Measurements from ENCODE around the gene DNAH8.

The DNAH8 gene

DNA sequence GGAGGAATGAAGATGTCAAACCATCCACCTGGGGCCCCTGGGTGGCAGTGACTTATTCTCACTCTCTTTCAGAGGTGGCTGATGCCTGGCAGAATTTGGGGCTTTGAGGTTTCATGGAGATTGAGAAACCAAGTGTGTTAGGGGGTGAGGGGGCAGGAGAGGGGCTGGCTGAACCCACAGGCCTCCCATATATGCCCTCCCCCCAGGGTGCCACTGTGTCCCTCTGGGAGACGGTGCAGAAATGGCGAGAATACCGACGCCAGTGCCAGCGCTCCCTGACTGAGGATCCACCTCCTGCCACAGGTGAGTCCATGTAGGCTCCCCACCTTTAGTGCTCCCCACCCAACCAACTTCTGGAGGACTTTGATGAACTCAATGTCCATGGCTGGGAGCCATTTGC lies 341.1 kb downstream of the DNAH8 start:
- no peak for DNase-seq

DNA sequence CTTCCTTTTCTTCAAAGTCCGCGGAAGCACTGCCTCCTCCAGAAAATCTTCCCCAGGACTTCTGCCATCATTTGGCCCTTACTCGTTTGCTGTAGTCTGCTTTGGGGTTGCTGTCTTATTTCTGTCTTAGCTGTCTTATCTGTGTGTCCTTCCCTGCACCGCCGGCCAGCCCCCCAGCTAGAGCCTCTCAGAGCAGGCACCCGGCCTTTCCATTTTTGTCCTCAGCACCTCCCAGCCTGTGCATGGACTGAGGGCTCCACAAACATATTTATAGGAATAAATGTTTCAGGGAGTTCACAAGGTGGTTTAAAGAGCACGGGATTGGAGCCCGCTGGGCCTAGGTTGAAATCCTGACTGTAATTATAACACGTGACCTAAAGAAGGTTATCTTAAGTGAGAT lies 341.6 kb downstream of the DNAH8 start:
- no peak for DNase-seq

DNA sequence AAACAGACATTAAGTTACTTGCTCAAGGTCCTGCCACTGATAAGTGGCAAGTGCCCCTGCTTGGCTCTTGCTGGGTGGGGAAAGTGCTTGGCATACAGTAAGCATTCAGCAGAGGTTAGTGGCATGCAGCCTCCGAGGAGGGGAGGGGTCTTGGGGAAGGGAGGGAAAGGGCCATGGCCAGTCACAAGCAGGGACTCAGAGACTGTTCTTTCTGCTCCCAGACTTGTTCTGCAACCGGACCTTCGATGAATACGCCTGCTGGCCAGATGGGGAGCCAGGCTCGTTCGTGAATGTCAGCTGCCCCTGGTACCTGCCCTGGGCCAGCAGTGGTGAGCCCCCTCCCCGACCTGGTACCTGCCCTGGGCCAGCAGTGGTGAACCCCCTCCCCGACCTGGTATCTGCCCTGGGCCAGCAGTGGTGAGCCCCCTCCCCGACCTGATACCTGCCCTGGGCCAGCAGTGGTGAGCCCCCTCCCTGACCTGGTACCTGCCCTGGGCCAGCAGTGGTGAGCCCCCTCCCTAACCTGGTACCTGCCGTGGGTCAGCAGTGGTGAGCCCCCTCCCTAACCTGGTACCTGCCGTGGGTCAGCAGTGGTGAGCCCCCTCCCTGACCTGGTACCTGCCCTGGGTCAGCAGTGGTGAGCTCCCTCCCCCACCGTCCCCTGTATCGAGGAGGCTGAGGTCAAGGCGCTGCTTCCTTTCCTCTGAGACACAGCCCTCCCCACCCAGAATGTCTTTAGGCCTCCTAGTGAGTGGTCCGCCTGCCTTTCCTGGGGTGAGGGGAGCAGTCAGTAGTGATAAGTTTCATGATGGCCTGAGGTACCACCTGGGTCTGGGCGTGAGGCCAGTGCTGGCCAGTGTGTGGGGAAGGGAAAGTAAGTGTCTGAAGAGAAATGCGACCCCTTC lies 342.4 kb downstream of the DNAH8 start:
- no peak for DNase-seq

DNA sequence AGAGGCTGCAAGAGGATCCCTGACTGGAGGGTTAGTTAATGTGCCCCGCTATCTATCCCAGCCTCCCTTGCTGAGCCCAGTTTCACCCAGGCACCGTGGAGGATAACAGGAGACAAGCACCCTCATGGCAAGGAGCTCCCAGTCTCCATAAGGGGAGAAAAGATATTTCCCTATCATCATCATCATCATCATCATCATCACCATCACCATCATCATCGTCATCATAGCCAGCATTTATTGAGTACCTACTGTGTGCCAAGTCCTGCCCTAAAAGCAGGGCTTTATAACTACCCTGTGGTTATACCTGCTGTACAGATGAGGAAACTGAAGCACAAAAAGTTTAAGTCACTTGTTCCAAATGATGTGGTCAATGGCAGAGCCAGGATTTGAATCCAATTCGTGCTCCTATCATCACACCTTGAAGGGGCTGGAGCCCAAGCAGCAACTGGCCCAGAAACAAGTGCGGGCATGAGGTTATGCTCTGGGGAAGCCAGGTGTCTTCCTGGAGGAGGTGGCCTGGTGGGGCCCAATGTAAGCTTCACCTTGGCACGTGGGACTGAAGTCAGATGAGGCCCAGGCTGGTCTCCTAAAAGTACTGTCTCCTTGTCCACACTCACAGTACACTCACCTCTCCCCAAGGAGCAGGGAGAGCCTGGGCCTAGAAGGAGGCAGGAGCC lies 343.5 kb downstream of the DNAH8 start:
- DNase-seq, result no peak

DNA sequence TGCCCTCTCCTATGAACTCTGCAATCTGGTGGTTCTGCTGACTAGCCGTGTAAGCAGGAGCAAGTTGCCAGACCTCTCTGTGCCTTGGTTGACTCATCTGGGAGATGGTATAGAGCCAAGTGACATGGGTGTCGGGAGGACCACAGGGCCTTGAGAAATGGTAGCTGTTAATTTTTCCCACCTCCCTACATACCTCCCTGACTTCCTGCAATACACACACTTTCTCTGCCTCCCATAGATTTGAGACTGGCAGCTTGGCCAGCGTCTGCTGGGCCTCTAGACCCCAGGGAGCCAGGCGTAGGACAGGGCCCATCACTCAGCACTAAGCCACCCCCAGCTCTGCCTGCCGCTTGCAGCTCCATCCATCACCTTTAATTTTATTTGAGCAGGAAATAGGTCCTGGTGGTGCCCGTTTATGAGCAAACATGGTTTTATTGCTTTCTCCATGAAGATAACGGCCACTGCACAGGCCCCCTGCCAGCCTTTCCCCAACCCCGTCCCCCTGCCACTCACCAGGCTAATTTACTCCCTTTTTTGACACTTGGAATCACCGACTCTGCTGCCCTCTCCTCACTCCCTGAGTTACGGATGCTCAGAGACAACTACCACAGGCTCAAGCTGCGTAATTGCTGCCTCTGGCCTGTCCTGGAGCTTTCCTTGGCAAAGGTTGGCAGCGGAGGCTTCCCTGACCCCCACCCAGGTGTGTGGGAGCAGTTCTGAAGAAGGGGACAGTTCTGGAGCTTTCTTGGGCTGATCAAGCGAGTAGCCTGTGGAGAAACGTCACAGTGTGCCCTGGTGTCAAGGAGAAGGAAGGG lies 344.6 kb downstream of the DNAH8 start:
- DNase-seq, result no peak

DNA sequence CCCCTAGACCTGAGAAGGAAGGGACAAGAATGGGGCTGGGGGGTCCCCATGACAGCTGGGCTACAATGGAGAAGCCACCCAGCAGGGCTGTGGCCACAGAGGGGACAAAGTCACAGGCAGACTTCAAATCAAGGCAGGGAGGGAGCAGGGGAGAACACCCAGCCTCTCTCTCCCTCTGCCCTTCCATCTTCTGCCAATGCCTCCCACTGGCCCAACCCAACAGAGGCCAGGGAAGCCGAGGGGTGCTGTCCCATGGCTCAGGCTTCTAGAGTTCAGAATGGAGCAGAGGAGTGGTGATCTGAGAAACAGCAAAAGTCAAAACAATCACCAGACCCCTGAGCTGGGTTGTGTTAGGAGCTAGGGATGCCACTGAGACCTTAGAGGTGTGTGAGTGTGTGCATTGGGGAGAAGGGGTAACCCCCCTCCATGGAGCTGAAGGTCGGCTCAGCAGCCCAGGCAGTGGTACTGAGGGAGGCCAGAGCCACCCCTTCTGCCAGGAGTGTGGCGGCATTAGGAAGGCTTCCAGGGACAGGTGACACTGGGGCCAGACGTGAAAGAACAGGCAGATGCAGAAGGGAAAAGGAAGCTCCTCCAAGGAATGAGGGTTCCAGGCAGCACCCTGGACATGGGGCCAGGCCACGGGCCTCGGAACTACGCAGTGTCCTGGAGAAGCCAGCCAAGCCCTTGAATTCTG lies 345.5 kb downstream of the DNAH8 start:
- DNase-seq, result no peak

DNA sequence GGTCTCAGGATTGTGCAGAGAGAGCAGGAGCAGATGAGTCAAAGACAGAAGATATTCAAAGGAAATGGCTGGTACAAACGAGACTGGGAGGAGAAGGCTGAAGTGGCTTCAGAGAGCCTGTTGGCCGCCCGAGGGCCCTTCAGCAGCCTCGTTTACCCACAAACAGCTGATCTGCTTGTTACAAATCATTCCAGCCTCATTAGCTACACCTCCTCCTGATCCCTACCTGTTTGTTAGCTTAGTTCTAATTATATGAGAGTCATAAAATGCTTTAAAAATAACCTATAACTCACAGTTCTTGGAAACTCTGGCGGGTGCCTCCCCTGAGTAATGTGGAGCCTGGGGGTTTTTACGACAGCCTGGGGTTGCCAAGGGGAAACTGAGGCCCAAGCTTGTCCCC lies 346.1 kb downstream of the DNAH8 start:
- no peak for DNase-seq

DNA sequence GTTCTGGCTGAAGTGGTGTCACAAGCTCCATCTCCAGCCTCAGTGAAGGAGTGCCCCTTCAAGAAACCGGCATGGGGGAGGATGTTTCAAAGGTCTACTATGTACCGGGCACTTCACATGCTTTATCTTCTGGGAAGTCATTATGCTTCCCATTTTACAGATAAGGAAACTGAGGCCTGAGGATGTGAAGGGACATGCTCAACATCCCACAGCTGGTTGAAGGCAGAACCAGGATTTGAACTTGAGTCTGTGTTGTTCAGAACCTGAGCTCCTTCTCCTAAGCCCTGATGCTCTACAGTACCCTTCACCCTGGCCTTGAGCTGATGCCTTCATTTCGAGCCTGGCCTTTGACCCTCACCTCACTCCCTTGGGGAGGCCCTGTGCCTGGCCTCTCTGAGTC lies 346.5 kb downstream of the DNAH8 start:
- DNase-seq, result no peak

DNA sequence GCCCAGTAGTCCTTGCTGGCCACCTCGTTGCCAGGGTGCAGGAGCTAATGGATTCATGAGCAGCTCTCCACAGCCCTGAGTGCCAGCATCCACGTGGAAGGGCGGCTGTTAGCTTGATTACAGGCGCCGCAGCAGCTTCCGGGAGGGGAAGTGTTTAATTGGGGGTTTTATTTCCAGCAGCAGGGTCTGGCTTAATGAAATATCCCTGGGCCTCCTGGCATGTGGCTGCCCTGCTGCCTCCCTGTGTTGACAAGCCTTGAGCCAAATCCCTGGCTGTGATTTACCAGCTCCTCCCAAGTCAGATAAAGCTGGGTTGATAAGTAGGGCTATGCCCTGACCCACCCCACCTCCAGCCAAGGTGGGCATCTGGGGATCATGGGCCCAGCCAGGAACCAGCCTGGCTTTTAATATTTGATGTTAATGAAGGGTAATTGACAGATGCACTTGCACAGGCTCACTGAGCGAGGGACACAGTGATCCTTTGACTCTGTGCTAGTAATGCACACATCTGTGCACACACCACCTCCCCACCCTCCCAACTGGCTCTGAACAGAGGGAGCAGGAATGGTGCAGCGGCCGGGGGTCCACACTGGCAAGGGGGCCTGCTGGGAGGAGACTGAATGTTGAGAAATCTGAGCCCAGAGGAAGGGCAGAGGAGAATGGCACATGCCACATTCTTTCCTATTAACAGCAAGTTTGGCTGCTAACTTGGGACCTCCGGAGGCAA lies 347.1 kb downstream of the DNAH8 start:
- DNase-seq, result no peak

DNA sequence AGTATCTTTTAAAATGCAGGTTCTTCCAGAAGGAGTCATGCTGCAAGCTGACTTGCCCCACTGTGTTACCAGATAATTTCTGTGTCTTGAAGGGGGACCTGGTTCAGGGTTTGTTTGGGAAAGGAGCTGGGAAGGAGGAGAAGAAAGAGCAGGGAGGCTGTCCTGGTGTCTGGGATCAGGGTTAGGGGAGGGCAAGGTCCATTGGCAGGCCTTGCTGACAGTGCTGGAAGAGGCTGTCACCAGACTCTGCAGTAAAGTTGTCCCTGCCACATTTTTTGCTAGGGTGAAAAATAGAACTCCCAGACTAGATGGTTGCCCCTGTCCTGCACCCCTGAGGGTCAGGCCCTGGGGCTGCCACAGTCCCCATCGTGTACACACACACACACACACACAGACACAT lies 348.4 kb downstream of the DNAH8 start:
- DNase-seq, result no peak

DNA sequence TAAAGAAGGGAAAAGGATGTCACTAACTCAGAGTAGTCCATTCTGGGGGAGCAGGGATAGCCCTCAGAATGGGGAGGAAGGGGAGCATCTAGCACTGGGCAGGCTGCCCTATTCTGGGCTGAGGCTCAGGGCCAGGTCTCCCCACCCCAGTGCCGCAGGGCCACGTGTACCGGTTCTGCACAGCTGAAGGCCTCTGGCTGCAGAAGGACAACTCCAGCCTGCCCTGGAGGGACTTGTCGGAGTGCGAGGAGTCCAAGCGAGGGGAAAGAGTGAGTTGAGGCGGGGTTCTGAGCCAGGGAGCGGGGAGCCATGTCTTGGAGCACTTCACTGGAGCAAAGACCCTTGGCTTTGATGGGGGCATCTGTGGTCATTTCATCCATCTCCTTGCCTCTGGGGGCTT lies 350.4 kb downstream of the DNAH8 start:
- no peak for DNase-seq

DNA sequence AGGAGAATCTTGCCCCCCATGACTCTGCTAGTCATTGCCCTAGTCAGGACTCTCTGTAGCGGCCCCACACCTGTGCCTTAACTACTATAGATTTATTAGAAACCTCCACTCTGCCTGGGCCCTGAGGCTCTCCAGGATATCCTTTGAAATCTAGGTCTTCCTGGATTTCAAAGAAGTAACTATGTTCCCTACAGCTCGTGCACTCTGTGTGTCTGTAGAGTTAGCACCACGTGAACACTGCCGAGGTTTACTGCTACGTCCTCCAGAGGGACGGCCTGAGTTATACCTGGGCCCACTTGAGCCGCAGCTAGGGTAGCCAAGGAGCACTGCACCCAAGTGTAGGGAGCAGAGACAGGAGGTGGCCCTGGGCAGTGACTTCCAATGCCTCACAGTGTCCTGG lies 353.3 kb downstream of the DNAH8 start:
- DNase-seq, result no peak

DNA sequence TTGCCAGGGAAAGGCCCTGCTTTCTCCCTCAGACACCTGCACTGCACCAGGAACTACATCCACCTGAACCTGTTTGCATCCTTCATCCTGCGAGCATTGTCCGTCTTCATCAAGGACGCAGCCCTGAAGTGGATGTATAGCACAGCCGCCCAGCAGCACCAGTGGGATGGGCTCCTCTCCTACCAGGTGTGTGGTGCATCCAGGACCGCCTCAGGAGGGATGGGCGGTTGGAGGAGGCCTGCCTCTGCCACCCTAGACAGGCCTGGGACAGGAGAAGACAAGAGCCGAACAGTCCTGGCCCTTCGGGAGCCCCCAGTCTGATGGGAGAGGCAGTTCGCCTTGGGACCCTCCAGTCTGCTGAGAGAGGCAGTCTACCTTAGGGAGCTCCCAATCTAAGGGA lies 357.7 kb downstream of the DNAH8 start:
- no peak for DNase-seq

DNA sequence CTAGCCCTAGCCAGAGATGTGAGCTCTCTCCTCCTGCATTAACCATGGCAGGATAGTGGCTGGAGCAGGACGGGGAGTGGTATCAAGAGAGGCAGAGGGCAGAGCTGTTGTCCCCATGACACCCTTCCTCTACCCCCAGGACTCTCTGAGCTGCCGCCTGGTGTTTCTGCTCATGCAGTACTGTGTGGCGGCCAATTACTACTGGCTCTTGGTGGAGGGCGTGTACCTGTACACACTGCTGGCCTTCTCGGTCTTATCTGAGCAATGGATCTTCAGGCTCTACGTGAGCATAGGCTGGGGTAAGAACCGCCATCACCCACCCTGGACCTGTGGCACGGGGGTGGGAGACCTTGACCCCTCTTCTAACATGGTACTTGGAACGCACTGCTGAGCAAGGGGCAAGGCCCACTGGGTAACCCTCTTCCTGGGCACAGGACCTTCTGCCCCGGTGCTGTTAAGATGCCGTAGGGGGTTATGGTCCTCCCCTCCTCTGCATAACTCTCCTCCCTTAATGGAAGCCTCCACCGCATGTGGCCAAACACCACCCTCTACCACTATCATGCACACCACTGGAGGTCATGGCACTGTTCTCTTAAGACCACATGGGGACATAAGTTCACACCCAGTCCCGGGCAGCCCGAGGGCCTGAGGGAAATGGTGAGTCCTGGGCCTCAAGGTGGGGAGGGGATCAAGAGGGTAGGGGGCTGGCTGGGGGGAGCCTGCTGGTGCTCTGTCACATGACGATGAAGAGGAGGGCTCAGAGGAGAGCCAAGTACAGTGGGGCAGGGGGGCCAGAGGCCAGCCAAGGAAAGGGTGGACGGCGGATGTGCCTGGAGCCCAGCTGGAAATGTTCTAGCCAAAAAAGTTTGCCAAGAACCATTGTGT lies 358.6 kb downstream of the DNAH8 start:
- DNase-seq, result no peak

DNA sequence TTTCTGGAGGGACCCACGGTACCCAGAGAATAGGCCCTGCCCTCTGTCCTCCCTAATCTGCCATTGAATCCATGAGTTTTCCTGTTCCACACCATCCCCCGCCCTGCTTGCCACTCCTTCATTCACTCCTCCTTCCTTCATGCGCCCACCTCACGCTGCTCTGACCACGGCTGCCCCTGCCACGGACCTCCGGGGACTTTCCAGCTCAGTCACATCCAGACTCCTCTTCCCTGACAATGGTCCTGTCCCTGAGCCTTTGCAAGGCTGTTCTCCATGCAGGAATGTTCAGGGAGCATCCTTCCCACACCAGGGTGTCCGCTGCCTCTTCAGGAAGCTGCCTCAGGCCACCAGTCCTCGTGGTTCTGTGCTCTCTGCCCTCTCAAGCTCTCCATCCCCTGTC lies 359.4 kb downstream of the DNAH8 start:
- DNase-seq, result no peak

DNA sequence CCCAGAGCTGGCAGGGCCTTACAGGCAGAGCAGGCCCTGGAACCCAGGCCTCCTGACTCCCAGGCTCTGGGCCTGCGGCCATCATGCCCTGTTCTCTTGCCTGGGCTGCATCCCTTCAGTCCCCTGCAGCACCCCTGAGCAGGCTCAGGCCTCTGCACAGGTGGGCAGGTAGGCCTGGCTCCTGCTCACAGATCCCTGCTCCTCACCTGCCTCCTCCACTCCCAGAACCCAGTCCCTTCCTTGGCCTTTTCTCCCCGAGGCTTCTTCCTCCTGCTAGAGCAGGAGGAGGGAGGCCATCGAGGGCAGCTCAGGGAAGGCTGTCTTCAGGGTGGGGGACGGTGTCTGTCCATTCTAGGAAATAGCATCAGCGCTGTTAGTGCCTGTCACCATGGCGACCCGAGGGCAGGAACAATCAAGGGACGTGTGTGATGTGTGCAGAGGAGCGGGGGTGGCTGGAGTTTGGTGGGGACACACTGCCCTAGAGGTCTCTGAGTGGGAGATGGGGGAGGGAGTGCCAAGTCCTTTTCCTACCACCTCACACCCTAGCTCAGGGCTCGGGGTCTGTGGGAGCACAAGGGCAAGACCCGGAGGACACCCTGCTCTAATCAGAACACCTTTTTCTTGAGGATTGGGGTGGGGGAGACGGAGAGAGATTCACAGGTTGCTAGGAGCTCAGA lies 360.0 kb downstream of the DNAH8 start:
- no peak for DNase-seq

DNA sequence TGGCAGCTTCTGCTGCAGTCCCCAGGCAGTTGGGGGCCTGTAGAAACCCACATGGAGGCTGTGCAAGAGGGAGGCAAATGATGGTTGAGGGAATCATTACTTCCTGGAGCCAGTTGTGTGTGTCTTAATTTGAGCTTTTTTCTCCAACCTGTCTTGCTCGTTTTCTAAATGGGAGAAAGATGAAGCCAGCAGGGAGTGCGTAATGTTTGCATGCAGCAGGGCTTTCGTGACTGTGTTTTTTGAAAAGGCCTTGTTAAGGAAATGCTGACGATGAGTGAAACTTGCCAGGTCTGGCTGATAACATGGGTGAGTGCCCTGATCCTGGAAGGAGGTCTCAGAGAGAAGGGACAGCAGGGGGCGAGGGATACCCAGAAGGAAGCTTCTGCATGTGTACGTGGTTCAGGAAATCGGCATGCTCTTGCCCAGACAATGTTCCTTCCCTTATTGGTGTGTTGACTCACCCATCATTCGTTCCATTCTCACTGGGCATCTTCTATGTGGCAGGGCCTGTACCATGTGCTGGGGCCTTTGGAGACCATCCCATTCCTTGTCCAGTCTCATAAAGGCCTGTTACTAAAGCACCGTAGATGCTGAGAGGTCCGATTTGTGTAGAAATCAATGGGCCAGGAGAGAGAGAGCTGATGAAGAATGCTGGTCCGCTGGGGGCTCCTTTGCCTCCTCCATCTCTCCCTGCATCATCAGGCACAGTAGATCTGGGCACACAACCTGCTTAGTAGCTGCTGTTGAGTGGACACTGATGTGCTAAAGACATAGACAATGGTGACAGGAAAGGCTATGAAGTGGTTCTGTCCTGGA lies 360.9 kb downstream of the DNAH8 start:
- DNase-seq, result no peak

DNA sequence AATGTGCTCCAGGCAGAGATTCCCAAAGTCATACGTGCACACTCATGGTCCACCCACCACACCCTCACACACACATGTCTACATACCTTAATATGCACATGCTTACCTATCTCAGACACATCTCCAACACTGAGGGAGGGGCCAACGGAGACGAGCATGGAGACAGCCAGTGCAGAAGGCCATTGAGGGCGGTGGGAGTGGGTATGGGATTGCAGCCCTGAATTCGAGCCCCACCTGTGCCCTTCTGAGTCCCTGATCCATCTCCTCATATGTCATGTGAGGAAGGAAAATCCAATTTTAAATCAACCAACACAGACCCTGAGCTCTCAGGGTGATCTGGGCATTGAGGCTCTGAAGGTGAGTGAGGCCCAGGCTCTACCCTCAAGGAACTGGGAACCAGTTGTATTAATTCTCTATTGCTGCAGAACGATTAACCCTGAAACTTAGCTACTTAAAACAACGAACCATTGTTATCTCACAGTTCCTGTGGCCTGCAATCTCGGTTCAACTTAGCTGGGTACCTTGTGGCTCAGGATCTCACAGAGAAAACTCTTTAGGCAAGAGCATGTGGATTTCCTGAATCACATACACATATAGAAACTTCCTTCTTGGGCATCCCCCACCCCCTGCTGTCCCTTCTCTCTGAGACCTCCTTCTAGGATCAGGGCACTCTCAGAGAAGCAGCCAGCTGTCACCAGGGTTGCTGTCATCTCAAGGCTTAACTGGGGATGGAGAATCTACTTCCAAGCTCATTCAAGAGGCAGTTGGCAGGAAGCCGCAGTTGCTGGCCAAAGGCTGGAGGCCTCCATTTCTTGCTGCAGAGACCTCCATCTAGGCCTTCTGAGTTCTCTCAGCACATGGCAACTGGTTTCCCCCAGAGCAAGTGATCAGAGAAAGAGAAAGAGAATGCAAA lies 361.8 kb downstream of the DNAH8 start:
- no peak for DNase-seq
